T-helper 17 cell (primary cell): ENCODE measurements around the gene ADM5. TPM values are rescaled to one million over a fixed set of nuclear protein-coding genes. Genes with fewer than 3 reads are reported as not detected.

ENCODE experiments used
- ATAC-seq: fragments of 150-1000 bp; cut with Tn5 transposase; 2 replicates; pipeline ENCODE4 v1.10.0; 2021; ENCODE audit warnings: mild to moderate bottlenecking, moderate library complexity
- DNase-seq, 3 donors: peaks; one replicate each; pipeline versions ENCODE4 v3.0.0 to v3.0.0-alpha.2; 2020 to 2021
- H3K9me3 ChIP-seq: one replicate; pipeline ENCODE4 v1.7.0; 2013; ENCODE audit warnings: low read length, mild to moderate bottlenecking; ENCODE audit not compliant: control insufficient read depth, poor library complexity, severe bottlenecking
- H3K27ac Mint-ChIP-seq: one replicate; pipeline ENCODE4 v1.8.0; 2022; ENCODE audit warnings: mild to moderate bottlenecking, moderate library complexity, mixed read lengths
- H3K27me3 Mint-ChIP-seq: one replicate; pipeline ENCODE4 v1.8.0; 2022; ENCODE audit warnings: mixed read lengths
- H3K36me3 Mint-ChIP-seq: one replicate; pipeline ENCODE4 v1.8.0; 2022; ENCODE audit warnings: low read depth, mixed read lengths
- H3K4me1 Mint-ChIP-seq: one replicate; pipeline ENCODE4 v1.8.0; 2022; ENCODE audit warnings: mild to moderate bottlenecking, mixed read lengths
- H3K4me3 Mint-ChIP-seq: one replicate; pipeline ENCODE4 v1.8.0; 2022; ENCODE audit warnings: mild to moderate bottlenecking, moderate library complexity, mixed read lengths
- total RNA-seq, 4 donors: library from RNA in 2 of 4; stranded (reverse) in 2 of 4; gene quantifications; one replicate each; pipeline ENCODE4 v1.2.3 and lab custom pipeline; 2022 to 2026

ADM5 gene
- total RNA-seq, 2 donors from 2014 or later, result 2.8 to 2.9 TPM

DNA sequence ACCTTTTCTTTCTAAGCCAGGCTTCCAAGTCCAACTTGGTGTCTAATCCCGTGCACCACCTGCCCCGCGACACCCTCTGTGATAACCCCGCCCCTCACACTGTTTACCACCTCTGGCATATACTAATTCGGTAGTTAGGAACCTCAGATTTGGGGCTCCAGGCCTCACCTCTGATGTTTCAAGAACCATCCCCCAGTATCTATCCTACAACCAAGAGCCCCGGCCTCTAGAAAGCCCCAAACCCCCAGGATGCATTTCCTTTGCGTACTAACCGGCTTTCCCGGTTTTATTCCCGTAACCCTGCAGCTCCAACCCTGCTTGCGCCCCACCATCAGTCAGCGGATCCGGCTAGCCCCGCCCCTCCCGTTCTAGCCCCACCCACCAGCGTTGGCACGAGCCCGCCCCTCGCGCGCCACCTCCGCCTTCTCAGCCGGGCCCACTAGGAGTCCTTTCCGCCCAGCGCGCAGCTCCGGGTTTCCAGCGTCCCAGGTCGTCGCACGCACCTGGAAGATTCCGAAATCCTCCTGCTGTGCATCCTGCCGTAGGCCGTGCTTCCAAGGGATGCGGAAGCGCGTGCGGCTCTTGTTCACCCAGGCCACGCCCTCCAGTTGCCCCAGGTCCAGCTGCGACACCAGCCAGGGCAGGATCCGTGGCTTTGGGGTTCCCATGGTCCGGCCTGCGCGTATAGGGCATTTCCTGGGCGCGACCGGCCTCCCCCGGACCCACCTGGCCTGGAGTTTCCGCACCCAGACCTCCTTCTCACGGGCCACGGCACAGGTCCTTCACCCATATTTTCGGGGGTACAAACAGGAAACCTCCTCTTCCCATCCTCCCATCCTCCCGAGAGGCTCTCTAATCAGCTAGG lies 25.0 kb upstream of the ADM5 start:
- Mint-ChIP-seq H3K27ac (peak overlapping the region; percentile 100), H3K27me3 (no peaks in the 10 kb centered on the region), H3K36me3 (peaks cover 10% of the 10 kb centered on the region), H3K4me3 (peak overlapping the region; percentile 100), H3K4me1 (peaks cover 43% of the 10 kb centered on the region)
- DNase-seq (peak; percentile 81 to 94 (median 90)), ATAC-seq (peak; percentile 73)
- H3K9me3 ChIP-seq, result no peaks in the 10 kb centered on the region

DNA sequence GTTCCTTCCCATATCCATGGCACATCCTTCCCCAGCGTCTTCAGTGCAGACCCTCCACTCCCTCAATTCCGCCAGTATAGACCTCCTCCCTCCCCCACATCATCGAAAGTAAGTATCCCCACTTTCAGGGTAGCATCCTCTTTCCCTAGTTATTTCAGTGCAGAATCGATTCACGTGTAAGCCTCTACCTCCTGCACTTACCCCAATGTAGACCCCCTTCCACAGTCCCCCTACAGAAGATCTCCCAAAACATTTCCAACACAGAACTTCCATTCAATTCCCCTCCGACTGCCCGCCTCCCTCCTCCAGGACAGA lies 24.4 kb upstream of the ADM5 start:
- no peaks in the 10 kb centered on the region for H3K9me3 ChIP-seq
- Mint-ChIP-seq H3K27ac (peak overlapping the region; percentile 100), H3K4me3 (peak overlapping the region; percentile 100), H3K4me1 (peaks cover 46% of the 10 kb centered on the region), H3K36me3 (peaks cover 10% of the 10 kb centered on the region), H3K27me3 (no peaks in the 10 kb centered on the region)
- DNase-seq (no peak), ATAC-seq (no peak)

- H3K27ac Mint-ChIP-seq, result peak within 1 kb of the TSS; percentile 100
- ATAC-seq, result peak; percentile 84
- H3K4me1 Mint-ChIP-seq, result peaks cover 46% of the 10 kb centered on the region
- peaks cover 10% of the 10 kb centered on the region for H3K36me3 Mint-ChIP-seq
- peak; percentile 98 to 100 (median 98) for DNase-seq
- H3K9me3 ChIP-seq, result no peaks in the 10 kb centered on the region
- peak within 1 kb of the TSS; percentile 100 for H3K4me3 Mint-ChIP-seq
- H3K27me3 Mint-ChIP-seq, result no peaks in the 10 kb centered on the region
These were observed 23.9 kb upstream of the ADM5 start, which contains the start of the genes BCL2L12 and IRF3 for GRCh38 chr19:49665351-49666119. TSS of gene BCL2L12 (plus strand) at chr19:49665933. CDS start at chr19:49666693, 760 bp downstream. TSS of gene IRF3 (minus strand) at chr19:49665857. CDS start at chr19:49664838, 1,019 bp downstream.

DNA sequence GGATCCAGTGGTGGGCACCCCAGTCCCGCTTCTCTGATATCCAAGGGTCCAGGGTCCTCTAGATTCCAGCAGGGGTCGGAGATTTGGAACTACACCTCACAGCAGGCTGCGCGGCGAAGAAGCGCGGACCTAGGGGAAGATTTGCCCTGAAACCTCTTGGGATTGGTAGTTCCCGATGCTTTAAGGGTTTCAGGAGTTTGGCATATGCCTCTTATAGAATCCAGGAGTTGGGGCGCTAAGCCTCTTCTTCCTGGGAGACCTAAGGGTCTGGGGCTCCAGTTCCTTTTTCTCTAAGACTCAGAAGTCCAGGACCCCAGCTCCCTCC lies 23.3 kb upstream of the ADM5 start:
- peak; percentile 8 for ATAC-seq
- peaks cover 46% of the 10 kb centered on the region for H3K4me1 Mint-ChIP-seq
- peaks cover 10% of the 10 kb centered on the region for H3K36me3 Mint-ChIP-seq

DNA sequence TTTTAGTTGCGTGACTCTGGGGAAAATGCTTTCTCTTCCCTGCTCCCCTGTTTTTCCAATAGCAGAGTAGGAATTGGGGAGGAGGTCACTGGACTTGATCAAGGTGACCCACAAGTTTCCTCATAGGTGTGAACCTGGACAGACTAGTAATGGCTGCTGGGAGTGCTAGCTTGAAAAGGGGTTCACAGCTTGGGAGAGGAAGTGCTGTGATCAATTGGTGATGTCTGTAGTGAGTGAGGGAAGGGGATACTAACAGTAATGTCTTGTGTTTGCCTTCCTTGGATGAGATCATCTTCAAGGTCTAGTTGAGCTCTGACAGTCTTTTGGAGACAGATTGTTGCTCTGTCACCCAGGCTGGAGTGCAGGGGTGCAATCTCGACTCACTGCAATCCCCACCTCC lies 21.9 kb upstream of the ADM5 start:
- Mint-ChIP-seq H3K27me3 (no peaks in the 10 kb centered on the region), H3K27ac (no peak overlapping the region), H3K4me3 (peak overlapping the region; percentile 33), H3K4me1 (peaks cover 52% of the 10 kb centered on the region), H3K36me3 (peaks cover 10% of the 10 kb centered on the region)
- DNase-seq, result no peak
- H3K9me3 ChIP-seq, result no peaks in the 10 kb centered on the region
- ATAC-seq, result no peak

More for the DNA sequence above, 23.3 kb upstream of the ADM5 start:
- Mint-ChIP-seq H3K27me3 (no peaks in the 10 kb centered on the region), H3K27ac (peak overlapping the region; percentile 100), H3K4me3 (peak overlapping the region; percentile 100)
- H3K9me3 ChIP-seq, result no peaks in the 10 kb centered on the region
- DNase-seq, result no peak

- H3K9me3 ChIP-seq, result no peaks in the 10 kb centered on the region
- DNase-seq (no peak), ATAC-seq (no peak)
- no peak overlapping the region for H3K27ac Mint-ChIP-seq
- H3K4me3 Mint-ChIP-seq, result no peak overlapping the region
- no peaks in the 10 kb centered on the region for H3K27me3 Mint-ChIP-seq
- H3K36me3 Mint-ChIP-seq, result peaks cover 10% of the 10 kb centered on the region
- peaks cover 36% of the 10 kb centered on the region for H3K4me1 Mint-ChIP-seq
These were observed 19.9 kb upstream of the ADM5 start for GRCh38 chr19:49669516-49669915.

GRCh38 chr19:49672131-49672919 lies 17.1 kb upstream of the ADM5 start:
- H3K9me3 ChIP-seq, result no peaks in the 10 kb centered on the region
- DNase-seq (peak; percentile 60 to 71 (median 71)), ATAC-seq (no peak)
- Mint-ChIP-seq H3K4me1 (peaks cover 23% of the 10 kb centered on the region), H3K4me3 (no peak overlapping the region), H3K27ac (peak overlapping the region; percentile 19), H3K36me3 (peaks cover 2% of the 10 kb centered on the region), H3K27me3 (no peaks in the 10 kb centered on the region)

- DNase-seq, result peak in 1 of 3 donors; percentile 26
- H3K27ac Mint-ChIP-seq, result peak overlapping the region; percentile 99
- H3K36me3 Mint-ChIP-seq, result peaks cover 2% of the 10 kb centered on the region
- H3K27me3 Mint-ChIP-seq, result no peaks in the 10 kb centered on the region
- H3K9me3 ChIP-seq, result no peaks in the 10 kb centered on the region
- peaks cover 36% of the 10 kb centered on the region for H3K4me1 Mint-ChIP-seq
- H3K4me3 Mint-ChIP-seq, result peak overlapping the region; percentile 100
- ATAC-seq, result peak; percentile 12
These were observed 13.1 kb upstream of the ADM5 start for GRCh38 chr19:49676136-49676783.

DNA sequence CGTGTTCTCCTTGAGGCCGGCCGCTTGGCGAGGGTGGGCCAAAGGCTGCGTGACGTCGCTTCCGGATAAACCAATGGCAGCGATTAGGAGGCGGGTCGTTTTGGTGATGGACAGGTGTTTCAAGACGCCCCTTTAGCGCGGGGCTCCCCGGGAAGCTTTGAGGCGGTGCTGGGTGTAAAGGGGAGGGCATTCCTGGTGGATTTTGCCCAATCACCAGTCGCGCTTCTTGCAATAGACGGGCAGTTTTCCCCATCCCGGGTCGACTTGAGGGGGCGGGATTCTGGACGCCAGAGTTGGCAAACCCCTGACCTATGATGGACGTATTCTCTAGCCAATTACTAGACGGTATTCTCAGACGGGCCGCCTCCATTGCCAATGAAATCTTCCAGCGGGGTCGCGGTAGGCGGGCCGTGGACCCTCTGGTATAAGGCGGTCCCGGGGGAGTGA lies 12.6 kb upstream of the ADM5 start:
- no peaks in the 10 kb centered on the region for H3K9me3 ChIP-seq
- ATAC-seq (peak; percentile 79), DNase-seq (peak; percentile 91 to 98 (median 94))
- H3K36me3 Mint-ChIP-seq, result peaks cover 2% of the 10 kb centered on the region
- H3K4me3 Mint-ChIP-seq, result peak overlapping the region; percentile 100
- peaks cover 36% of the 10 kb centered on the region for H3K4me1 Mint-ChIP-seq
- no peaks in the 10 kb centered on the region for H3K27me3 Mint-ChIP-seq
- peak overlapping the region; percentile 99 for H3K27ac Mint-ChIP-seq

- no peaks in the 10 kb centered on the region for H3K9me3 ChIP-seq
- Mint-ChIP-seq H3K27me3 (no peaks in the 10 kb centered on the region), H3K27ac (peak within 1 kb of the TSS; percentile 99), H3K36me3 (peaks cover 2% of the 10 kb centered on the region), H3K4me1 (peaks cover 30% of the 10 kb centered on the region), H3K4me3 (peak within 1 kb of the TSS; percentile 100)
- peak; percentile 33 to 51 (median 47) for DNase-seq
- peak; percentile 9 for ATAC-seq
These were observed 12.0 kb upstream of the ADM5 start, which contains the start of gene PRMT1 for GRCh38 chr19:49677231-49677900. TSS of gene PRMT1 (plus strand) at chr19:49677271. CDS start at chr19:49677281, 10 bp downstream.

DNA sequence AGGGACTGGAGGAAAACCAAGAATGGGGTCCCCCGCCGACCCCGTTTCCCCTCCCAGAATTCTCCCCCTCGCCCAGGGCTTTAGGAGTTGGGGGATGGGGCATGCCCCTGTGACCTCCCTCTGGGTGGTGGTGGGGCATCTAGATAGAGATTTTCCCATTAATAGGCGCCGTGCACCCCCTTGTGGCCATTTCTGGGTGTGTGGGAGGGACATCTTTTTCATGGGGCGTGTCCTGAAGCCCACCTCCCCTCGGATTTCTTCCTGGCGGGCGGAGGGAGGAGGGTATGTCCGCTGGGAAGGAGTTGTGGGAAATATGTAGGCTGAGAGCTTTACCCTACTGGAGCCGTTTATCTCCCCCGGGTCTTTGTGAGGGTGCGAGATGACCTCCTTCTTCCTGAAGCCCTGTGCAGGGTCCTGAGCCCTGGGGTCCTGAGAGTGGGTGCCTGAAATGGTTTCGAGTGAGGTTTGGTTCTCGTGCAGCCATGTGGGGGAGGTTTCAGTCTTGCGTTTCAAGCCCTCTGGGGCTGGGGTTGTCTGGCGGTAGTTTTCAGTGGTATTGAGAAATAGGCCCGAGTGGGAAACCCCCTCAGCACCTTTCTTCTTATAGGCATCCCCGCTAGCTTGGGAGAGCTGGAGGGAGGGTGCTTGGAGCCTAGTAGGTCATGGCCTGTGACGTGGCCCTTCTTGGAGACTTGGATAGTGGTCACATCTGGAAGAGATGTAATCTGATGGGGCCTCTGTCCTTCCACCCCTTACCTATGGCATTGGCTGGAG lies 11.3 kb upstream of the ADM5 start:
- no peaks in the 10 kb centered on the region for H3K27me3 Mint-ChIP-seq
- peaks cover 2% of the 10 kb centered on the region for H3K36me3 Mint-ChIP-seq
- ATAC-seq (peak; percentile 39), DNase-seq (peak; percentile 56 to 71 (median 68))
- H3K4me1 Mint-ChIP-seq, result peaks cover 29% of the 10 kb centered on the region
- peak overlapping the region; percentile 100 for H3K4me3 Mint-ChIP-seq
- H3K27ac Mint-ChIP-seq, result peak overlapping the region; percentile 99
- H3K9me3 ChIP-seq, result no peaks in the 10 kb centered on the region
